ENCODE data around the gene ARHGAP8. TPM values are rescaled to one million over a fixed set of nuclear protein-coding genes. Genes with fewer than 3 reads are reported as not detected.

Gene ARHGAP8
- total and polyA plus RNA-seq, 10 of the 15 experiments (the other 5 are each of a cell fraction or from before 2014, with no cell fraction given), result 0.33 TPM; not detected in 9

- ChIA-PET RAD21 (ENCODE audit: unreplicated experiment) (no interaction called here), SMC1A (ENCODE audit: uncharacterized antibody, unreplicated experiment) (no interaction called here), CTCF (no interaction called here), POLR2A (no interaction called here)
- H3K4me3 ChIP-seq, result no peak overlapping the region
- no peaks in the 10 kb centered on the region; the same call in 2 of the 3 replicates for H3K9me3 ChIP-seq (replicated peaks; ENCODE audit: control insufficient read depth, insufficient read depth, low read length)
- no peak overlapping the region for H3K9ac ChIP-seq (ENCODE audit: control insufficient read depth, insufficient read depth, low read length)
- no peaks in the 10 kb centered on the region for H3K4me1 ChIP-seq (ENCODE audit: control insufficient read depth, insufficient read depth, low read length)
- no peaks in the 10 kb centered on the region for H3K36me3 ChIP-seq (ENCODE audit: control insufficient read depth in 2 of 2, insufficient read depth in 2 of 2, low read length in 1 of 2)
- H3K4me2 ChIP-seq (ENCODE audit: control insufficient read depth, insufficient read depth), result no peak overlapping the region
- DNase-seq (ENCODE audit: low read depth, low spot score), result no peak
- BruUV-seq (replicated peaks), result no TSS peak
- no peaks in the 10 kb centered on the region for H3K27me3 ChIP-seq (replicated peaks in 1 of 2; ENCODE audit: control insufficient read depth in 2 of 2, insufficient read depth in 2 of 2, low read length in 1 of 2)
- TF ChIP-seq PAX8 (IDR thresholded peaks at IDR 0.05) (no peak), GABPA (IDR thresholded peaks at IDR 0.05; ENCODE audit: low read depth) (no peak), TCF3 (IDR thresholded peaks at IDR 0.05; ENCODE audit: borderline replicate concordance, insufficient read depth, low read depth, low read length) (no peak), RFX5 (IDR thresholded peaks at IDR 0.05; ENCODE audit: low read depth, low read length) (no peak), ZNF24 (IDR thresholded peaks at IDR 0.05) (no peak), EP300 (IDR thresholded peaks at IDR 0.05; ENCODE audit: borderline replicate concordance in 1 of 2, control insufficient read depth in 1 of 2, low read depth in 2 of 2, low read length in 2 of 2) (no peak), ASH2L (IDR thresholded peaks at IDR 0.05; ENCODE audit: borderline replicate concordance, low read depth) (no peak), CHD4 (IDR thresholded peaks at IDR 0.05) (no peak), ATF2 (IDR thresholded peaks at IDR 0.05; ENCODE audit: low read length) (no peak), PML (IDR thresholded peaks at IDR 0.05; ENCODE audit: low read length) (no peak), BHLHE40 (IDR thresholded peaks at IDR 0.05; ENCODE audit: borderline replicate concordance in 1 of 2, low read depth in 2 of 2, low read length in 1 of 2) (no peak)
- no peak overlapping the region for H3K27ac ChIP-seq (ENCODE audit: control insufficient read depth, insufficient read depth)
- no peaks in the 10 kb centered on the region for H3K79me2 ChIP-seq (ENCODE audit: control insufficient read depth, insufficient read depth, low read length)
- no peak overlapping the region for H2AFZ ChIP-seq (ENCODE audit: control insufficient read depth, low read depth, low read length)
- in situ Hi-C loops (cut with MboI), result no loop called here
- H4K20me1 ChIP-seq (ENCODE audit: control insufficient read depth, insufficient read depth), result no peaks in the 10 kb centered on the region
- intact Hi-C loops (cut with micrococcal nuclease; ENCODE audit: unreplicated experiment), result no loop called here
- no peak for ATAC-seq
- no peak for FAIRE-seq
Measured at GRCh38 chr22:44834065-44834464, 81.7 kb downstream of the ARHGAP8 start.

All from GM12878 (cell line).